Thyroid gland (tissue), 4 donors: Measurements from ENCODE around the gene USP6NL. TPM values are rescaled to one million over a fixed set of nuclear protein-coding genes. Genes with fewer than 3 reads are reported as not detected.
A peak's percentile ranks its signal among the peaks of the same experiment; 100 is the strongest.

Source experiments
- DNase-seq, 2 donors: peaks; one replicate each; pipeline ENCODE4 v3.0.0-alpha.2; 2019
- H3K27ac ChIP-seq, 3 donors: fragments of 200-600 bp; sonication (generic); 1 replicate in 2 of 3; 2 replicates in 1 of 3; pipeline ENCODE4 v1.5.1; 2016 to 2019; ENCODE audit warnings: mild to moderate bottlenecking in 1 of 3, moderate library complexity in 1 of 3
- H3K27me3 ChIP-seq: fragments of 200-600 bp; sonication (generic); one replicate; pipeline ENCODE4 v1.5.1; 2019
- H3K36me3 ChIP-seq, 2 donors: fragments of 200-600 bp; sonication (generic); one replicate each; pipeline ENCODE4 v1.5.1; 2016 to 2019
- H3K4me1 ChIP-seq, 2 donors: fragments of 200-600 bp; sonication (generic); one replicate each; pipeline ENCODE4 v1.5.1; 2017 to 2019
- H3K4me3 ChIP-seq, 3 donors: fragments of 200-600 bp; sonication (generic); replicated peaks in 1 of 3; 1 replicate in 2 of 3; 2 replicates in 1 of 3; pipeline ENCODE4 v1.5.1; 2016; ENCODE audit warnings: mild to moderate bottlenecking in 1 of 3
- H3K9me3 ChIP-seq: fragments of 200-600 bp; sonication (generic); one replicate; pipeline ENCODE4 v1.5.1; 2017
- POLR2A ChIP-seq, 2 donors: fragments of 450-650 bp; IDR thresholded peaks; one replicate each; pipeline ENCODE4 v1.6.1; 2017; ENCODE audit warnings: antibody characterized with exemption in 2 of 2, mild to moderate bottlenecking in 2 of 2, moderate library complexity in 1 of 2
- WGBS, 2 donors: methylation state at CpG; one replicate each; pipeline ENCODE4 v1.1.5; 2017; 5-methylcytosine and 5-hydroxymethylcytosine counted together
- intact Hi-C: fragments of 100-400 bp; cut with DNase I; formaldehyde crosslinking; loops from one replicate; pipeline ENCODE4 v1.15.1; 2023
- total RNA-seq, 4 donors: library from RNA; depleted of rRNA; stranded (reverse); fragments of >200 nt; gene quantifications; one replicate each; pipeline ENCODE4 v1.2.3, GENCODE V29; 2016
- TF ChIP-seq, protein P1 (sequence below), 6 experiments: fragments of 200-600 bp in 3 of 6; fragments of 450-650 bp in 3 of 6; sonication (generic) in 3 of 6; IDR thresholded peaks; one replicate each; pipeline ENCODE4 v1.5.1; 2016 to 2019; ENCODE audit warnings: antibody characterized with exemption in 6 of 6, mild to moderate bottlenecking in 2 of 6, inconsistent platforms in 1 of 6, moderate library complexity in 1 of 6

USP6NL gene
- total RNA-seq, 4 donors from 2014 or later = 16.7 to 24.3 (median 17.8) TPM

GRCh38 chr10:11425676-11426075 lies 185.8 kb downstream of the USP6NL start:
- WGBS, 2 donors = 84 to 85% methylated on average over 2 of the region's 2 CpGs

DNA sequence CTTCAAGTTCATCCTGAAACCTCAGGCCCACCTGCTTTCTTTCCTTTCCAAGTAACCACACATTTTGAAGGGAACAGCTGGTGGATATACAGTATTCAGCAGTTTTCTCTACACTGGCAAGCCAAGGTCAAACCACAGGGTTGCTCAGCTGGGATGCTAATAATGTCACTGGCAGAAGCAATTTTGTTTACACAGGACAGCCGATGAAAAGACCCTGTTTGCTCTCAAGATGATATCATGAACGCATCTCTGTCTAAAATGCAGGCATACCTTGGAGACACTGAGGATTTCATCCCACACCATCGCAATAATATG lies 186.2 kb downstream of the USP6NL start:
- no peak for DNase-seq
- Histone ChIP-seq H3K4me1 (no peaks in the 10 kb centered on the region), H3K27ac (no peak overlapping the region), H3K4me3 (no peak overlapping the region), H3K27me3 (no peaks in the 10 kb centered on the region), H3K9me3 (no peaks in the 10 kb centered on the region), H3K36me3 (no peaks in the 10 kb centered on the region)
- TF ChIP-seq POLR2A (IDR thresholded peaks at IDR 0.05) = no peak
- TF ChIP-seq, protein P1, sequence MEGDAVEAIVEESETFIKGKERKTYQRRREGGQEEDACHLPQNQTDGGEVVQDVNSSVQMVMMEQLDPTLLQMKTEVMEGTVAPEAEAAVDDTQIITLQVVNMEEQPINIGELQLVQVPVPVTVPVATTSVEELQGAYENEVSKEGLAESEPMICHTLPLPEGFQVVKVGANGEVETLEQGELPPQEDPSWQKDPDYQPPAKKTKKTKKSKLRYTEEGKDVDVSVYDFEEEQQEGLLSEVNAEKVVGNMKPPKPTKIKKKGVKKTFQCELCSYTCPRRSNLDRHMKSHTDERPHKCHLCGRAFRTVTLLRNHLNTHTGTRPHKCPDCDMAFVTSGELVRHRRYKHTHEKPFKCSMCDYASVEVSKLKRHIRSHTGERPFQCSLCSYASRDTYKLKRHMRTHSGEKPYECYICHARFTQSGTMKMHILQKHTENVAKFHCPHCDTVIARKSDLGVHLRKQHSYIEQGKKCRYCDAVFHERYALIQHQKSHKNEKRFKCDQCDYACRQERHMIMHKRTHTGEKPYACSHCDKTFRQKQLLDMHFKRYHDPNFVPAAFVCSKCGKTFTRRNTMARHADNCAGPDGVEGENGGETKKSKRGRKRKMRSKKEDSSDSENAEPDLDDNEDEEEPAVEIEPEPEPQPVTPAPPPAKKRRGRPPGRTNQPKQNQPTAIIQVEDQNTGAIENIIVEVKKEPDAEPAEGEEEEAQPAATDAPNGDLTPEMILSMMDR (IDR thresholded peaks at IDR 0.05) = no peak
- intact Hi-C loops = no loop called here
- WGBS, 2 donors = 80 to 92% methylated on average over 3 of the region's 3 CpGs

More at GRCh38 chr10:11425676-11426075, 185.8 kb downstream of the USP6NL start:
- intact Hi-C loops = no loop called here
- H3K4me3 ChIP-seq = no peak overlapping the region
- no peak overlapping the region for H3K27ac ChIP-seq
- no peaks in the 10 kb centered on the region for H3K27me3 ChIP-seq
- H3K4me1 ChIP-seq = no peaks in the 10 kb centered on the region
- DNase-seq = no peak
- H3K36me3 ChIP-seq = no peaks in the 10 kb centered on the region
- no peaks in the 10 kb centered on the region for H3K9me3 ChIP-seq
- TF ChIP-seq POLR2A (IDR thresholded peaks at IDR 0.05) = no peak
- TF ChIP-seq, protein P1 (IDR thresholded peaks at IDR 0.05) = no peak

DNA sequence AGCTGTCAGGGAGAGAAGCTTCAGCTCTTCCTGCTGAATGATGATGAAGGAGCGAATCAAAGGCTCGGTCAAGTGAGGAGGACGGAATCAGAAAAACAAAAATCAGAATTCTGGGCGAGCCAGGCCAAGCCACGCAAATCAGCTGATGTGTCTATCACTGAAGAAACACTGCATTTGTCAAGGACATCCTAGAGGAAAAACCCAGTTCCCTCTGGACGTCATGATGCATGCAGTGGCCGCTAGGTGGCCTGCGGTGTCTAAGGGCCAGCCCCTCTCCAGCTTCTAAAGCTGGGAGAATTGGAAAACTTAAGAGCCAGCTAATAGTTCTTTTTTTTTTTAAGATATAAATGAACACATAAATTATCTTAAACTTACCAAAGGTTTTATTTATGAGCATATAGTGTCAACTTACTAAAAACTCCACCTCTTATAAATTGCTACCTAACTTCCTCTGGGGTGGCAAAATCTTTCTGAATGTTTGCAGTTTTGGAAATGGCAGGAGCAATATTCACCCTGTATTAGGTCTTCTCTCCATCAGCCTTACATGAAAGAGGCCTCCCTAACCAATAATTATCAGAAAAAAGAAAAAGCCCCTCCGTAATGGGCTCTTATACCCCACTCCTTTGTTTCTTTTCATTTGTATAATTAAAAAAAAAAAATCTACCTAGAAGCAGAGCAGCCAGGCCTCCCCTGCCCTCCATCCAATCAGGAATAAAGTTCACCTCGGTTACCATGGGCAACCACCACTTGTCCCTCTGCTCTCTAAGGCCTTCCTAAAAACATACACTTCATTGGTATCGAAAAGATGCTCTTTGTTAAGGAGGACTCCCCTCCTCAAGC lies 186.8 kb downstream of the USP6NL start:
- intact Hi-C loops = no loop called here
- H3K27ac ChIP-seq = no peak overlapping the region
- 24 to 37% methylated on average over 11 of the region's 11 CpGs for WGBS, 2 donors
- no peaks in the 10 kb centered on the region for H3K36me3 ChIP-seq
- peak; percentile 50 to 63 for DNase-seq
- H3K9me3 ChIP-seq = no peaks in the 10 kb centered on the region
- no peaks in the 10 kb centered on the region for H3K27me3 ChIP-seq
- H3K4me1 ChIP-seq = no peaks in the 10 kb centered on the region
- TF ChIP-seq, protein P1 (IDR thresholded peaks at IDR 0.05) = peak; percentile 46 to 86 (median 66)
- no peak for TF ChIP-seq POLR2A (IDR thresholded peaks at IDR 0.05)
- no peak overlapping the region for H3K4me3 ChIP-seq

- intact Hi-C loops = no loop called here
- 93 to 97% methylated on average over 2 of the region's 2 CpGs for WGBS, 2 donors
These were observed 194.5 kb downstream of the USP6NL start for GRCh38 chr10:11416974-11417373.

DNA sequence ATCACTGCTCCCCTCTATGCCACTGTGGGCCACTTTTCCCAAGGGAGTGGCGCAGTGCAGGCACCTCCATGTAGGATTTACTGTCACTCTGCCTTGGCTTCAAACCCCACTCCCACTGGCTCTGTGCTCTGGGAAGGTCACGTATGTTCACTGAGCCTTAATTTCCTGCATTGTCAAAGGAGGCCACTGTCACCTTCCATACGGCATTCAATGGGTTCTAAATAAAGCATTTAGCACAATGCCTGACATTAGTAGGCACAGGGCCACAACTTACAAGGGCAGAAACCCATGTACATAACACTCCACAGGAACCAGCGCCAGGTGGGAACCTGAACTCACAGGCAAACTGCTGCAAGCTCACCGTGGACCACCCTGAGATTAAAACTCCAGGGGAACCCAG lies 196.4 kb downstream of the USP6NL start:
- H3K36me3 ChIP-seq = no peaks in the 10 kb centered on the region
- H3K27ac ChIP-seq = no peak overlapping the region
- no peak for TF ChIP-seq POLR2A (IDR thresholded peaks at IDR 0.05)
- TF ChIP-seq, protein P1 (IDR thresholded peaks at IDR 0.05) = no peak
- DNase-seq = no peak
- no peaks in the 10 kb centered on the region for H3K9me3 ChIP-seq
- WGBS, 2 donors = 86 to 87% methylated on average over 5 of the region's 5 CpGs
- no peaks in the 10 kb centered on the region for H3K27me3 ChIP-seq
- H3K4me3 ChIP-seq = no peak overlapping the region
- H3K4me1 ChIP-seq = no peaks in the 10 kb centered on the region
- intact Hi-C loops = no loop called here

More at GRCh38 chr10:11416974-11417373, 194.5 kb downstream of the USP6NL start:
- no peak for DNase-seq
- no peak for TF ChIP-seq POLR2A (IDR thresholded peaks at IDR 0.05)
- TF ChIP-seq, protein P1 (IDR thresholded peaks at IDR 0.05) = no peak
- Histone ChIP-seq H3K9me3 (no peaks in the 10 kb centered on the region), H3K27me3 (no peaks in the 10 kb centered on the region), H3K36me3 (no peaks in the 10 kb centered on the region), H3K4me3 (no peak overlapping the region), H3K4me1 (no peaks in the 10 kb centered on the region), H3K27ac (no peak overlapping the region)
